Fibroblast of lung (primary cell): ENCODE results near the gene CGNL1. TPM values are rescaled to one million over a fixed set of nuclear protein-coding genes. Genes with fewer than 3 reads are reported as not detected.

ENCODE experiments used
- DNase-seq, 2 donors: peaks; one replicate each; pipeline versions ENCODE4 v3.0.0 to v3.0.0-alpha.2; 2010; ENCODE audit warnings: low read depth in 2 of 2
- H2AFZ ChIP-seq: 2 replicates; pipeline ENCODE4 v1.5.1; 2012; ENCODE audit warnings: low read length, control low read depth, inconsistent platforms
- H3K27ac ChIP-seq: 2 replicates; pipeline ENCODE4 v1.5.1; 2011; ENCODE audit warnings: low read length, control low read depth; ENCODE audit not compliant: insufficient read depth
- H3K27me3 ChIP-seq: 2 replicates; pipeline ENCODE4 v1.5.1; 2011; ENCODE audit warnings: mild to moderate bottlenecking, low read length; ENCODE audit not compliant: control insufficient read depth, insufficient read depth
- H3K36me3 ChIP-seq: 2 replicates; pipeline ENCODE4 v1.5.1; 2011; ENCODE audit warnings: low read length; ENCODE audit not compliant: control insufficient read depth, insufficient read depth
- H3K4me1 ChIP-seq: 2 replicates; pipeline ENCODE4 v1.5.1; 2011; ENCODE audit warnings: low read length; ENCODE audit not compliant: control insufficient read depth, insufficient read depth; ENCODE audit errors: extremely low read depth
- H3K4me2 ChIP-seq: 2 replicates; pipeline ENCODE4 v1.5.1; 2011; ENCODE audit warnings: low read length, control low read depth; ENCODE audit not compliant: insufficient read depth; ENCODE audit errors: extremely low read depth
- H3K4me3 ChIP-seq, 4 experiments: fragments of 200-600 bp in 1 of 4; sonication (generic) in 1 of 4; replicated peaks in 1 of 4; 2 replicates each; pipeline ENCODE4 v1.5.1; 2011 to 2016; ENCODE audit warnings: low read length in 4 of 4, low read depth in 3 of 4, mild to moderate bottlenecking in 3 of 4, control low read depth in 2 of 4, inconsistent platforms in 1 of 4, mixed read lengths in 1 of 4; ENCODE audit not compliant: insufficient read depth in 1 of 4; ENCODE audit errors: control extremely low read depth in 1 of 4
- H3K79me2 ChIP-seq: 2 replicates; pipeline ENCODE4 v1.5.1; 2012; ENCODE audit warnings: mild to moderate bottlenecking, low read length, inconsistent platforms; ENCODE audit not compliant: control insufficient read depth, insufficient read depth
- H3K9ac ChIP-seq: 2 replicates; pipeline ENCODE4 v1.5.1; 2011; ENCODE audit warnings: mild to moderate bottlenecking, low read length, control low read depth; ENCODE audit not compliant: insufficient read depth
- H3K9me3 ChIP-seq: 2 replicates; pipeline ENCODE4 v1.5.1; 2012; ENCODE audit warnings: low read depth, low read length; ENCODE audit not compliant: control insufficient read depth, insufficient read depth
- H4K20me1 ChIP-seq: 2 replicates; pipeline ENCODE4 v1.5.1; 2011; ENCODE audit warnings: low read length; ENCODE audit not compliant: control insufficient read depth, insufficient read depth; ENCODE audit errors: extremely low read depth
- EZH2 ChIP-seq: IDR thresholded peaks from 2 replicates; pipeline ENCODE4 v1.5.1; 2012; ENCODE audit warnings: low read length, control low read depth, mild to moderate bottlenecking; ENCODE audit errors: missing control alignments
- polyA plus RNA-seq, 2 donors: library from polyadenylated mRNA; depleted of rRNA in 1 of 2; stranded (reverse) in 1 of 2; unstranded in 1 of 2; fragments of >200 nt; gene quantifications; 2 replicates each; pipeline ENCODE4 v1.2.1, GENCODE V29; 2011 to 2012; ENCODE audit warnings: missing spikeins in 1 of 2
- total RNA-seq: library from RNA; depleted of rRNA; stranded (reverse); fragments of >200 nt; gene quantifications from 2 replicates; pipeline ENCODE4 v1.2.1, GENCODE V29; 2014
- TF ChIP-seq, protein P1 (sequence below), 2 donors: IDR thresholded peaks in 1 of 2; conservative IDR thresholded peaks in 1 of 2; 1 replicate in 1 of 2; 2 replicates in 1 of 2; pipeline ENCODE4 v1.5.1; 2011 to 2012; ENCODE audit warnings: low read length in 2 of 2, control low read depth in 1 of 2, inconsistent platforms in 1 of 2, low read depth in 1 of 2, mild to moderate bottlenecking in 1 of 2

Gene CGNL1
- total and polyA plus RNA-seq, 2 donors (not counting 1 experiment from before 2014, with no cell fraction given), result 0.18 to 6.1 TPM

DNA sequence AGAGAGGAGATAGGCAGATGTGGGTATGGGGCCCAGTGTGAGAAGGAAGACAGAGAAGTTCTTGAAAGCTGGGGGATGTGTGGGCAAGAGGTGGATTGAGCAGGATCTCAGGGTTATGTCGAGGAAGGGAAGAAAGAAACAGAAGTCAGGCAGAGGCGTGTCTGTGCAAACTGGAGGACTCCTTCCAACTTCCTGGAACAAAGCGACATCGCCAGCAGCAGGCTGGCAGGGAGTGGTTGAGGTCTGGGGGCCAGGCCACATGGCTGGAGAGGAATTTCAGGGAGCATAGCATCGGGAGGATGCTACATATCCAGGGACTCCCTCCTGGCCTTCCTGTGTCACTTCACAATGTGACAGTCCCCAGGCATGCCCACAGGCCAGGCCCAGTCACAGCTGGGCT lies 172.5 kb downstream of the CGNL1 start:
- Histone ChIP-seq H3K4me3 (no peak overlapping the region), H2AFZ (no peak overlapping the region), H3K79me2 (no peaks in the 10 kb centered on the region), H3K4me2 (no peak overlapping the region), H3K27me3 (no peaks in the 10 kb centered on the region), H3K9me3 (no peaks in the 10 kb centered on the region), H3K4me1 (peaks cover 3% of the 10 kb centered on the region), H3K27ac (no peak overlapping the region), H3K9ac (no peak overlapping the region), H4K20me1 (no peaks in the 10 kb centered on the region), H3K36me3 (no peaks in the 10 kb centered on the region)
- no peak for TF ChIP-seq EZH2
- TF ChIP-seq, protein P1, sequence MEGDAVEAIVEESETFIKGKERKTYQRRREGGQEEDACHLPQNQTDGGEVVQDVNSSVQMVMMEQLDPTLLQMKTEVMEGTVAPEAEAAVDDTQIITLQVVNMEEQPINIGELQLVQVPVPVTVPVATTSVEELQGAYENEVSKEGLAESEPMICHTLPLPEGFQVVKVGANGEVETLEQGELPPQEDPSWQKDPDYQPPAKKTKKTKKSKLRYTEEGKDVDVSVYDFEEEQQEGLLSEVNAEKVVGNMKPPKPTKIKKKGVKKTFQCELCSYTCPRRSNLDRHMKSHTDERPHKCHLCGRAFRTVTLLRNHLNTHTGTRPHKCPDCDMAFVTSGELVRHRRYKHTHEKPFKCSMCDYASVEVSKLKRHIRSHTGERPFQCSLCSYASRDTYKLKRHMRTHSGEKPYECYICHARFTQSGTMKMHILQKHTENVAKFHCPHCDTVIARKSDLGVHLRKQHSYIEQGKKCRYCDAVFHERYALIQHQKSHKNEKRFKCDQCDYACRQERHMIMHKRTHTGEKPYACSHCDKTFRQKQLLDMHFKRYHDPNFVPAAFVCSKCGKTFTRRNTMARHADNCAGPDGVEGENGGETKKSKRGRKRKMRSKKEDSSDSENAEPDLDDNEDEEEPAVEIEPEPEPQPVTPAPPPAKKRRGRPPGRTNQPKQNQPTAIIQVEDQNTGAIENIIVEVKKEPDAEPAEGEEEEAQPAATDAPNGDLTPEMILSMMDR (conservative IDR thresholded peaks at IDR 0.05 in 1 of 2, IDR thresholded peaks at IDR 0.05 in 1 of 2; ENCODE audit: low read depth in 1 of 2, low read length in 2 of 2), result no peak
- no peak for DNase-seq

GRCh38 chr15:57549935-57550334 lies 173.6 kb downstream of the CGNL1 start:
- H3K36me3 ChIP-seq, result no peaks in the 10 kb centered on the region
- H3K4me1 ChIP-seq, result peaks cover 3% of the 10 kb centered on the region
- no peaks in the 10 kb centered on the region for H3K79me2 ChIP-seq
- H3K27me3 ChIP-seq, result no peaks in the 10 kb centered on the region
- no peak overlapping the region for H3K4me2 ChIP-seq
- no peak overlapping the region for H3K4me3 ChIP-seq
- no peak overlapping the region for H3K27ac ChIP-seq
- TF ChIP-seq, protein P1 (conservative IDR thresholded peaks at IDR 0.05 in 1 of 2, IDR thresholded peaks at IDR 0.05 in 1 of 2; ENCODE audit: low read depth in 1 of 2, low read length in 2 of 2), result no peak
- TF ChIP-seq EZH2, result no peak
- no peak overlapping the region for H3K9ac ChIP-seq
- no peak overlapping the region for H2AFZ ChIP-seq
- H4K20me1 ChIP-seq, result no peaks in the 10 kb centered on the region
- no peak for DNase-seq
- no peaks in the 10 kb centered on the region for H3K9me3 ChIP-seq

- H3K27ac ChIP-seq, result no peak overlapping the region
- H3K4me3 ChIP-seq, result no peak overlapping the region
- no peak overlapping the region for H2AFZ ChIP-seq
- H3K27me3 ChIP-seq, result no peaks in the 10 kb centered on the region
- no peak overlapping the region for H3K9ac ChIP-seq
- TF ChIP-seq EZH2, result no peak
- TF ChIP-seq, protein P1 (conservative IDR thresholded peaks at IDR 0.05 in 1 of 2, IDR thresholded peaks at IDR 0.05 in 1 of 2; ENCODE audit: low read depth in 1 of 2, low read length in 2 of 2), result no peak
- H3K36me3 ChIP-seq, result no peaks in the 10 kb centered on the region
- no peaks in the 10 kb centered on the region for H3K79me2 ChIP-seq
- no peaks in the 10 kb centered on the region for H4K20me1 ChIP-seq
- peaks cover 3% of the 10 kb centered on the region for H3K4me1 ChIP-seq
- no peaks in the 10 kb centered on the region for H3K9me3 ChIP-seq
- no peak for DNase-seq
- no peak overlapping the region for H3K4me2 ChIP-seq
These were observed 174.3 kb downstream of the CGNL1 start for GRCh38 chr15:57550640-57551039.
